ENCODE measurements around the gene MMD2. TPM values are rescaled to one million over a fixed set of nuclear protein-coding genes. Genes with fewer than 3 reads are reported as not detected.

The MMD2 gene
- total RNA-seq, 1 donor from 2014 or later, result not detected

DNA sequence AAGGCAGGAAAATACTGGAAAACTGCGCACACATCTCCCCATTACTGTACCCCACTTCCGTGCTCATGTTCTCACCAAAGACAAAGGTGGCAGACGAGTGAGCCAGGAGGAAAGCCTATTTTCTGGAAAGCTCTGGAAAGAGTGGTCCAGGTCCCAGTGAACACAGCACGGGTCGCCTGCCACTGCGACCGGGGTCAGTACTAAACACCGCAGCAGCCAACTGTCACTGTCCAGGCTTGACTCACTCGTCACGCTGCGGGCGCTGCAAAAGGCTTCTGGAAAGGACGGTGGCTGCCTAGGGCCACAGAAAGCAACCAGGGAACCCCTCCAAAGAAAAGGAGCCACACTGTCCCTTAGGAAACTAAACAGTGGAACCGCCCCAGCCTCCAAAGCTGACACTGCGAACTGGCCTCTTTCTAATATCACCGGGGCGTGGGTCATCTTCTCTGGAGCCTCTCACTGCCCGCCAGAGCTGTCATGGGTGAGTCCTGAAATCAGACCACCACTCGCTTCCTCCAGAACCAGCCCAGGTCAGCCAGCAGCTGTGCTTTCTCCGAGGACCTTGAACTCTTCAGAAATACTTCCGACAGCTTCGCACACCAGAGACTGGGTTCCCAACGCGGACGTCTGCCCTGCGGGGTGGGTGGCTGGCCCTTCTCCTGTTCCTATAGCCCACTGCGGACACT lies 79.4 kb downstream of the MMD2 start:
- TF ChIP-seq, protein P1, sequence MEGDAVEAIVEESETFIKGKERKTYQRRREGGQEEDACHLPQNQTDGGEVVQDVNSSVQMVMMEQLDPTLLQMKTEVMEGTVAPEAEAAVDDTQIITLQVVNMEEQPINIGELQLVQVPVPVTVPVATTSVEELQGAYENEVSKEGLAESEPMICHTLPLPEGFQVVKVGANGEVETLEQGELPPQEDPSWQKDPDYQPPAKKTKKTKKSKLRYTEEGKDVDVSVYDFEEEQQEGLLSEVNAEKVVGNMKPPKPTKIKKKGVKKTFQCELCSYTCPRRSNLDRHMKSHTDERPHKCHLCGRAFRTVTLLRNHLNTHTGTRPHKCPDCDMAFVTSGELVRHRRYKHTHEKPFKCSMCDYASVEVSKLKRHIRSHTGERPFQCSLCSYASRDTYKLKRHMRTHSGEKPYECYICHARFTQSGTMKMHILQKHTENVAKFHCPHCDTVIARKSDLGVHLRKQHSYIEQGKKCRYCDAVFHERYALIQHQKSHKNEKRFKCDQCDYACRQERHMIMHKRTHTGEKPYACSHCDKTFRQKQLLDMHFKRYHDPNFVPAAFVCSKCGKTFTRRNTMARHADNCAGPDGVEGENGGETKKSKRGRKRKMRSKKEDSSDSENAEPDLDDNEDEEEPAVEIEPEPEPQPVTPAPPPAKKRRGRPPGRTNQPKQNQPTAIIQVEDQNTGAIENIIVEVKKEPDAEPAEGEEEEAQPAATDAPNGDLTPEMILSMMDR (IDR thresholded peaks at IDR 0.05), result no peak
- H3K27me3 Mint-ChIP-seq (ENCODE audit: unreplicated experiment), result no peaks in the 10 kb centered on the region
- H3K4me1 Mint-ChIP-seq (ENCODE audit: unreplicated experiment), result peaks cover 17% of the 10 kb centered on the region
- no peak overlapping the region for H3K27ac Mint-ChIP-seq (ENCODE audit: unreplicated experiment)
- no peaks in the 10 kb centered on the region for H3K9me3 Mint-ChIP-seq (ENCODE audit: unreplicated experiment)
- peaks cover 3% of the 10 kb centered on the region for H3K36me3 Mint-ChIP-seq (ENCODE audit: unreplicated experiment)
- H3K4me3 Mint-ChIP-seq (ENCODE audit: unreplicated experiment), result no peak overlapping the region
- DNase-seq (ENCODE audit: extremely low spot score, unreplicated experiment), result no peak

DNA sequence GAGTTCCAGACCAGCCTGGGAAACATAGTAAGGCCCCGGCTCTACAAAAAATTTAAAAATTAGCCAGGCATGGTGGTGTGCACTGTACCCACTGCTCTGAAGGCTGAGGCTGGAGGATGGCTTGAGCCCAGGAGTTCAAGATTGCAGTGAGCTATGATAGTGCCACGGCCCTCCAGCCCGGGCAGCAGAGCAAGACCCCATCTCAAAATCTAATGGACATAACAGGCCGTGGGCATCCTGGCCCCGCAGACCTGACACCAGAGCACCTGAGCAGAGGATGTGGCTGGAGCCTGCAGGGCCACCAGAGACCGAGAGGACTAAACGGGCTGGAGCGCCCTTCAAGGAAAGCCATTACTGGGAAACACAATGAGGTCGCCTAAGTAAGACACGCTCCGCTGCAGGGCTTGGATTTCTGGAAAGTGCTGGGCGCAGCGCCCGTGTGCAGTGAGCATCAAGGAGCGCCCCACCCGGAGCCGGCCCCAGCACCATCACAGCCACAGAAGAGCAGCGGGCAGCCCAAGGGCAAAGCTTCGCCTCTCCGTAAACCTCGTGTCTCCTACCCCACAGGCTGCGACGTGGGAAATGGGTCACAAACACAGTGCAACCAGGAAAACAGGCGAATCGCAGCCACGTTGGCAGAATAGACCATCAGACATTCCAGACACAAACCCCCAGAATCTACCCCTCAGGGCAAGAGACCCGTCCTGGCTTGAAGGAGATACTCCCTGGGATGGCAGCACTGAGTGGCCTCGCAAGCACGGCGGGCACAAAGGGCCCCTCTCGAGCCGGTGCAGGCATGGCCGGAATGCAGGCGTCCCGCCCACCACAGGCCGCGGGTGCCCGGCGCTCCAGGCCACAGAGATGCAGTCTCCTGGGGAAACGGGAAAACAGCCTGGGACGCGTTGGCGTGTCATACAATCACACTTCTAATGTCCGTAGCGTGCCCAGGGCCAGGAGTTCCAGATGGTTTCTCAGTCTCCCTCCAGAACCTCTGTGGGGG lies 80.4 kb downstream of the MMD2 start:
- peaks cover 3% of the 10 kb centered on the region for H3K36me3 Mint-ChIP-seq (ENCODE audit: unreplicated experiment)
- TF ChIP-seq, protein P1 (IDR thresholded peaks at IDR 0.05), result no peak
- no peak for DNase-seq (ENCODE audit: extremely low spot score, unreplicated experiment)
- H3K27me3 Mint-ChIP-seq (ENCODE audit: unreplicated experiment), result no peaks in the 10 kb centered on the region
- H3K4me3 Mint-ChIP-seq (ENCODE audit: unreplicated experiment), result no peak overlapping the region
- H3K27ac Mint-ChIP-seq (ENCODE audit: unreplicated experiment), result no peak overlapping the region
- H3K9me3 Mint-ChIP-seq (ENCODE audit: unreplicated experiment), result no peaks in the 10 kb centered on the region
- H3K4me1 Mint-ChIP-seq (ENCODE audit: unreplicated experiment), result peaks cover 17% of the 10 kb centered on the region

DNA sequence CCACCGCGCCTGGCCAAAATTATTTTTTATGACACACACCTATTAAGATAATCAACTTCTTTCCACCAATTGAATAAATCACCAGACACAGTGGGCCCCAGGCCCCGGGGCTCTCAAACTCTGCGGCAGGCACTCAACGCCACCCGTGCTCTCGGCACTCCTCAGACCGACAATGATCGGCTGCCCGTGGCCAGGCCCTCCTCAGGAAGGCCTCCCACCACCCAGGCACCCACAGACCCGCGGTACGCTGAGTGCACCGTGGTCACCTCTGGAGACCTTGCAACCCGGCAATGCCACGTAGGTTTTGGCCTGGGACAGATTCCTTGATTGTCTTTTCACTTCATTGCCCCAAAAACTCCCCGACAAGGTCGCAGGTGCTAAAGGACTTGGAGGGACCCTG lies 82.4 kb downstream of the MMD2 start:
- no peak overlapping the region for H3K27ac Mint-ChIP-seq (ENCODE audit: unreplicated experiment)
- no peaks in the 10 kb centered on the region for H3K27me3 Mint-ChIP-seq (ENCODE audit: unreplicated experiment)
- H3K9me3 Mint-ChIP-seq (ENCODE audit: unreplicated experiment), result no peaks in the 10 kb centered on the region
- TF ChIP-seq, protein P1 (IDR thresholded peaks at IDR 0.05), result no peak
- H3K36me3 Mint-ChIP-seq (ENCODE audit: unreplicated experiment), result peaks cover 3% of the 10 kb centered on the region
- no peak overlapping the region for H3K4me3 Mint-ChIP-seq (ENCODE audit: unreplicated experiment)
- DNase-seq (ENCODE audit: extremely low spot score, unreplicated experiment), result no peak
- H3K4me1 Mint-ChIP-seq (ENCODE audit: unreplicated experiment), result peaks cover 5% of the 10 kb centered on the region

DNA sequence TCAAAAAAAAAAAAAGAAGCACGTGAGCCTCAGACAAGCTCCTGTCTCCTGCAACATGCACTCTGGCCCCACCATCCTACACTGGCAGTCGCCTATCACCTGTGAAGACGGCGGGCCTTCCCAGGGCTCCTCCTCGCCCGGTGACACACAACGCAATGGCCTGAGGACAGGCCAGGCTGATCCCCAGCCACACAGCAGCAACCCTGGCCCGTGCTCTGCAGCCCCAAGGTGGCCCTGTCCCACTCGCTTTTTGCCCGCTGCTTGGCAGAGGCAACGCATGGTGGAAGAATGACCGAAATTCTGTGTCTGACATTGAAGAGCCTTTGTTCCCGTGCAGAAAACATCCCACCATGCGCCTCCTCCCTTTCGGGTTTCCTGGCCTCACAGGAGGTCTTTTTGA lies 83.6 kb downstream of the MMD2 start:
- no peak overlapping the region for H3K4me3 Mint-ChIP-seq (ENCODE audit: unreplicated experiment)
- H3K27ac Mint-ChIP-seq (ENCODE audit: unreplicated experiment), result no peak overlapping the region
- peaks cover 3% of the 10 kb centered on the region for H3K36me3 Mint-ChIP-seq (ENCODE audit: unreplicated experiment)
- no peaks in the 10 kb centered on the region for H3K9me3 Mint-ChIP-seq (ENCODE audit: unreplicated experiment)
- H3K4me1 Mint-ChIP-seq (ENCODE audit: unreplicated experiment), result peaks cover 8% of the 10 kb centered on the region
- DNase-seq (ENCODE audit: extremely low spot score, unreplicated experiment), result no peak
- TF ChIP-seq, protein P1 (IDR thresholded peaks at IDR 0.05), result no peak
- H3K27me3 Mint-ChIP-seq (ENCODE audit: unreplicated experiment), result no peaks in the 10 kb centered on the region
